Cardiac muscle cell (in vitro differentiated cells and primary cell): ENCODE data around the gene CASZ1. TPM values are rescaled to one million over a fixed set of nuclear protein-coding genes. Genes with fewer than 3 reads are reported as not detected.
A peak's percentile ranks its signal among the peaks of the same experiment; 100 is the strongest.

ENCODE experiments used
- DNase-seq, 2 donors: peaks; one replicate each; pipeline versions ENCODE4 v3.0.0 to v3.0.0-alpha.2; 2010 to 2017; ENCODE audit warnings: low read depth in 1 of 2, low spot score in 1 of 2
- H3K27ac ChIP-seq: fragments of 200-600 bp; sonication (generic); 2 replicates; pipeline ENCODE4 v1.5.1; 2016
- H3K27me3 ChIP-seq: fragments of 200-600 bp; sonication (generic); 2 replicates; pipeline ENCODE4 v1.6.0; 2016; ENCODE audit warnings: control low read depth
- H3K36me3 ChIP-seq: fragments of 200-600 bp; sonication (generic); 2 replicates; pipeline ENCODE4 v1.5.1; 2016; ENCODE audit warnings: control low read depth
- H3K4me1 ChIP-seq: fragments of 200-600 bp; sonication (generic); 2 replicates; pipeline ENCODE4 v1.8.1; 2017; ENCODE audit warnings: low read depth, mild to moderate bottlenecking, mixed run types
- H3K4me3 ChIP-seq: fragments of 200-600 bp; sonication (generic); 2 replicates; pipeline ENCODE4 v1.5.1; 2016; ENCODE audit warnings: mild to moderate bottlenecking
- H3K9me3 ChIP-seq: fragments of 200-600 bp; sonication (generic); 2 replicates; pipeline ENCODE4 v1.5.1; 2017; ENCODE audit warnings: low read depth, mild to moderate bottlenecking, control low read depth
- CTCF ChIP-seq: IDR thresholded peaks from 2 replicates; pipeline ENCODE4 v1.5.1; 2012; ENCODE audit warnings: low read depth, mild to moderate bottlenecking, low read length
- polyA plus RNA-seq: library from polyadenylated mRNA; unstranded; fragments of >200 nt; fragmentation: Nextera tagmentation; extraction: Ambion mirVana; gene quantifications from 2 replicates; pipeline ENCODE4 v1.2.1, GENCODE V29; 2016
- total RNA-seq: library from RNA; depleted of rRNA; stranded (reverse); fragments of >200 nt; gene quantifications from 2 replicates; pipeline ENCODE4 v1.2.3, GENCODE V29; 2016

CASZ1 gene
- total and polyA plus RNA-seq, 2 experiments from 2014 or later = 53.5 to 87.3 TPM

GRCh38 chr1:10658396-10659066 lies 137.9 kb downstream of the CASZ1 start:
- no peak overlapping the region for H3K4me3 ChIP-seq
- H3K4me1 ChIP-seq = peaks cover 12% of the 10 kb centered on the region
- no peaks in the 10 kb centered on the region for H3K27me3 ChIP-seq
- no peaks in the 10 kb centered on the region for H3K9me3 ChIP-seq
- H3K36me3 ChIP-seq = peaks cover 38% of the 10 kb centered on the region
- TF ChIP-seq CTCF = no peak
- no peak overlapping the region for H3K27ac ChIP-seq
- DNase-seq = no peak

- peaks cover 49% of the 10 kb centered on the region for H3K36me3 ChIP-seq
- peaks cover 2% of the 10 kb centered on the region for H3K4me1 ChIP-seq
- no peaks in the 10 kb centered on the region for H3K9me3 ChIP-seq
- H3K27ac ChIP-seq = peak overlapping the region; percentile 60
- DNase-seq = no peak
- TF ChIP-seq CTCF = no peak
- no peak overlapping the region for H3K4me3 ChIP-seq
- H3K27me3 ChIP-seq = no peaks in the 10 kb centered on the region
These were observed 139.2 kb downstream of the CASZ1 start for GRCh38 chr1:10657088-10657847.

GRCh38 chr1:10656431-10656830 lies 140.0 kb downstream of the CASZ1 start:
- TF ChIP-seq CTCF = no peak
- peaks cover 4% of the 10 kb centered on the region for H3K4me1 ChIP-seq
- DNase-seq = no peak
- peaks cover 54% of the 10 kb centered on the region for H3K36me3 ChIP-seq
- no peak overlapping the region for H3K4me3 ChIP-seq
- H3K27me3 ChIP-seq = no peaks in the 10 kb centered on the region
- no peaks in the 10 kb centered on the region for H3K9me3 ChIP-seq
- H3K27ac ChIP-seq = no peak overlapping the region

- H3K27me3 ChIP-seq = peaks cover 11% of the 10 kb centered on the region
- peaks cover 14% of the 10 kb centered on the region for H3K4me1 ChIP-seq
- no peak overlapping the region for H3K4me3 ChIP-seq
- H3K27ac ChIP-seq = peak overlapping the region; percentile 46
- H3K9me3 ChIP-seq = no peaks in the 10 kb centered on the region
- DNase-seq = no peak
- peaks cover 52% of the 10 kb centered on the region for H3K36me3 ChIP-seq
- TF ChIP-seq CTCF = no peak
These were observed 141.4 kb downstream of the CASZ1 start for GRCh38 chr1:10655002-10655401.

- Histone ChIP-seq H3K27me3 (peaks cover 11% of the 10 kb centered on the region), H3K27ac (no peak overlapping the region), H3K4me1 (peaks cover 14% of the 10 kb centered on the region), H3K36me3 (peaks cover 41% of the 10 kb centered on the region), H3K9me3 (no peaks in the 10 kb centered on the region), H3K4me3 (no peak overlapping the region)
- TF ChIP-seq CTCF = no peak
- no peak for DNase-seq
These were observed 142.9 kb downstream of the CASZ1 start for GRCh38 chr1:10653370-10654125.
